ENCODE data around the gene LOXL4.

- TF ChIP-seq POLR2A (IDR thresholded peaks at IDR 0.05), result no peak
- no peak for TF ChIP-seq CTCF (IDR thresholded peaks at IDR 0.05)
- TF ChIP-seq EP300 (IDR thresholded peaks at IDR 0.05; ENCODE audit: low read depth), result no peak
- no peak for TF ChIP-seq POLR2AphosphoS5 (IDR thresholded peaks at IDR 0.05)
Measured at GRCh38 chr10:98240524-98240923, 27.5 kb downstream of the LOXL4 start.

Data from transverse colon (tissue), 4 donors.